Smooth muscle cell (in vitro differentiated cells): ENCODE data around the gene PRUNE2. TPM values are rescaled to one million over a fixed set of nuclear protein-coding genes. Genes with fewer than 3 reads are reported as not detected.

Source experiments
- DNase-seq: peaks from one replicate; lab custom pipeline; 2025; ENCODE audit not compliant: unreplicated experiment; lab: John Stamatoyannopoulos, UW
- H2AFZ ChIP-seq: fragments of 200-600 bp; sonication (generic); 2 replicates; pipeline ENCODE4 v1.6.0; 2016; ENCODE audit warnings: antibody characterized with exemption, low read depth, mild to moderate bottlenecking
- H3F3A ChIP-seq: fragments of 200-600 bp; sonication (generic); 2 replicates; pipeline ENCODE4 v1.6.0; 2017; ENCODE audit warnings: antibody characterized with exemption, low read depth
- H3K27ac ChIP-seq: fragments of 200-600 bp; sonication (generic); 2 replicates; pipeline ENCODE4 v1.5.1; 2016; ENCODE audit warnings: low read depth, mild to moderate bottlenecking
- H3K27me3 ChIP-seq: fragments of 200-600 bp; sonication (generic); 2 replicates; pipeline ENCODE4 v1.6.1; 2016; ENCODE audit warnings: low read depth, mild to moderate bottlenecking
- H3K36me3 ChIP-seq: fragments of 200-600 bp; sonication (generic); 2 replicates; pipeline ENCODE4 v1.5.1; 2016; ENCODE audit warnings: low read depth
- H3K4me1 ChIP-seq: fragments of 200-600 bp; sonication (generic); 2 replicates; pipeline ENCODE4 v1.5.1; 2016; ENCODE audit warnings: low read depth
- H3K4me2 ChIP-seq: fragments of 200-600 bp; sonication (generic); 2 replicates; pipeline ENCODE4 v1.6.0; 2016; ENCODE audit warnings: mild to moderate bottlenecking
- H3K4me3 ChIP-seq: fragments of 200-600 bp; sonication (generic); 2 replicates; pipeline ENCODE4 v1.5.1; 2016; ENCODE audit warnings: mild to moderate bottlenecking
- H3K79me2 ChIP-seq: fragments of 200-600 bp; sonication (generic); 2 replicates; pipeline ENCODE4 v1.6.0; 2016; ENCODE audit warnings: low read depth, mild to moderate bottlenecking
- H3K9ac ChIP-seq: fragments of 200-600 bp; sonication (generic); 2 replicates; pipeline ENCODE4 v1.6.0; 2016; ENCODE audit warnings: low read depth
- H3K9me3 ChIP-seq: fragments of 200-600 bp; sonication (generic); replicated peaks from 2 replicates; pipeline ENCODE4 v1.5.1; 2016; ENCODE audit warnings: low read depth
- H4K20me1 ChIP-seq: fragments of 200-600 bp; sonication (generic); 2 replicates; pipeline ENCODE4 v1.6.0; 2016; ENCODE audit warnings: low read depth
- WGBS: methylation state at CpG from one replicate; pipeline ENCODE4 v1.1.7; 2016; ENCODE audit warnings: low lambda C conversion rate; 5-methylcytosine and 5-hydroxymethylcytosine counted together
- polyA plus RNA-seq: library from polyadenylated mRNA; unstranded; fragments of >200 nt; fragmentation: Nextera tagmentation; extraction: Ambion mirVana; gene quantifications from 2 replicates; pipeline ENCODE4 v1.2.1, GENCODE V29; 2016
- total RNA-seq: library from RNA; depleted of rRNA; stranded (reverse); fragments of >200 nt; gene quantifications from 2 replicates; pipeline ENCODE4 v1.2.3, GENCODE V29; 2014
- TF ChIP-seq, protein P1 (sequence below): fragments of 200-600 bp; sonication (generic); IDR thresholded peaks from 2 replicates; pipeline ENCODE4 v1.5.1; 2017; ENCODE audit warnings: borderline replicate concordance, mild to moderate bottlenecking, antibody characterized with exemption; ENCODE audit not compliant: insufficient read depth, poor library complexity, severe bottlenecking

Gene PRUNE2
- total and polyA plus RNA-seq, 2 experiments from 2014 or later = 0.79 to 1.9 TPM

DNA sequence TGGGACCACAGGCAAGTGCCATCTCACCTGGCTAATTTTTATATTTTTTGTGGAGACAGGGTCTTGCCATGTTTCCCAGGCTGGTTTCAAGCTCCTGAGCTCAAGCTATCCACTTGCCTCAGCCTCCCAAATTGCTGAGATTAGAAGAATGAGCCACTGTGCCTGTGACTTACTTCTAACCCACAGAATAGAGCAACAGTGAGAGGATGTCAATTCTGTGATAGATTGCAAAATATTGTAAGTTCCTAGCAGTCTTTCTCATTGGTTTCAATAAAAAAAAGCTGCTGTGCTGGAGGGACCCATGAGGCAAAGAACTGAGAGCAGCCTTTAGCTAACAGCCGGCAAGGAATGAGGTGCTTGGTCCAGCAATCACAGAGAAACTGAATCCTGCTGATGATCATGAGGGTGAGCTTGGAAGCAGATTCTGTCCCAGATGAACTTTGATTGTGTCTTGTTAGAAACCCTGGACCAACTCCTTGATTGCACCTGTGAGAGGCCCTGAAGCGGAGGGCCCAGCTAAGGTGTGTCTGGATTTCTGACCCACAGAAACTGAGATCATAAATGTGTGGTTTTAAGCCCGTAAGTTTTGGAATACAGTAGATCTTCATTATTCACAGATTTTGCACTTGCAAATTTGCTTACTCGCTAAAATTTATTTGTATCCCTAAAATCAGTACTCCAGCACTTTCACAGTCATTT is 297.2 kb downstream of the PRUNE2 start:
- TF ChIP-seq, protein P1, sequence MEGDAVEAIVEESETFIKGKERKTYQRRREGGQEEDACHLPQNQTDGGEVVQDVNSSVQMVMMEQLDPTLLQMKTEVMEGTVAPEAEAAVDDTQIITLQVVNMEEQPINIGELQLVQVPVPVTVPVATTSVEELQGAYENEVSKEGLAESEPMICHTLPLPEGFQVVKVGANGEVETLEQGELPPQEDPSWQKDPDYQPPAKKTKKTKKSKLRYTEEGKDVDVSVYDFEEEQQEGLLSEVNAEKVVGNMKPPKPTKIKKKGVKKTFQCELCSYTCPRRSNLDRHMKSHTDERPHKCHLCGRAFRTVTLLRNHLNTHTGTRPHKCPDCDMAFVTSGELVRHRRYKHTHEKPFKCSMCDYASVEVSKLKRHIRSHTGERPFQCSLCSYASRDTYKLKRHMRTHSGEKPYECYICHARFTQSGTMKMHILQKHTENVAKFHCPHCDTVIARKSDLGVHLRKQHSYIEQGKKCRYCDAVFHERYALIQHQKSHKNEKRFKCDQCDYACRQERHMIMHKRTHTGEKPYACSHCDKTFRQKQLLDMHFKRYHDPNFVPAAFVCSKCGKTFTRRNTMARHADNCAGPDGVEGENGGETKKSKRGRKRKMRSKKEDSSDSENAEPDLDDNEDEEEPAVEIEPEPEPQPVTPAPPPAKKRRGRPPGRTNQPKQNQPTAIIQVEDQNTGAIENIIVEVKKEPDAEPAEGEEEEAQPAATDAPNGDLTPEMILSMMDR = no peak
- WGBS = 96% methylated on average over 4 of the region's 4 CpGs
- H3K9ac ChIP-seq = no peak overlapping the region

GRCh38 chr9:76607730-76608436 is 298.0 kb downstream of the PRUNE2 start:
- H3K4me2 ChIP-seq = no peak overlapping the region
- no peaks in the 10 kb centered on the region for H3K9me3 ChIP-seq
- no peaks in the 10 kb centered on the region for H4K20me1 ChIP-seq
- TF ChIP-seq, protein P1 = no peak
- H3K36me3 ChIP-seq = no peaks in the 10 kb centered on the region
- no peak overlapping the region for H3K4me3 ChIP-seq
- H3K27ac ChIP-seq = no peak overlapping the region
- H3K4me1 ChIP-seq = no peaks in the 10 kb centered on the region
- no peaks in the 10 kb centered on the region for H3K27me3 ChIP-seq
- 69% methylated on average over 4 of the region's 4 CpGs for WGBS
- H3K79me2 ChIP-seq = no peaks in the 10 kb centered on the region
- no peak overlapping the region for H2AFZ ChIP-seq
- no peak overlapping the region for H3K9ac ChIP-seq
- DNase-seq = no peak
- H3F3A ChIP-seq = no peaks in the 10 kb centered on the region

More for the DNA sequence above, 297.2 kb downstream of the PRUNE2 start:
- H4K20me1 ChIP-seq = no peaks in the 10 kb centered on the region
- H3K36me3 ChIP-seq = no peaks in the 10 kb centered on the region
- H2AFZ ChIP-seq = no peak overlapping the region
- no peak overlapping the region for H3K27ac ChIP-seq
- no peaks in the 10 kb centered on the region for H3K9me3 ChIP-seq
- no peaks in the 10 kb centered on the region for H3K27me3 ChIP-seq
- no peak overlapping the region for H3K4me3 ChIP-seq
- H3F3A ChIP-seq = no peaks in the 10 kb centered on the region
- H3K4me1 ChIP-seq = no peaks in the 10 kb centered on the region
- no peak overlapping the region for H3K4me2 ChIP-seq
- H3K79me2 ChIP-seq = no peaks in the 10 kb centered on the region
- DNase-seq = no peak

GRCh38 chr9:76605321-76605900 is 300.5 kb downstream of the PRUNE2 start:
- Histone ChIP-seq H3K4me1 (no peaks in the 10 kb centered on the region), H2AFZ (no peak overlapping the region), H3K27ac (no peak overlapping the region), H4K20me1 (no peaks in the 10 kb centered on the region), H3K36me3 (no peaks in the 10 kb centered on the region), H3K4me2 (no peak overlapping the region), H3K79me2 (no peaks in the 10 kb centered on the region), H3F3A (no peaks in the 10 kb centered on the region), H3K9ac (no peak overlapping the region), H3K27me3 (no peaks in the 10 kb centered on the region), H3K4me3 (no peak overlapping the region), H3K9me3 (no peaks in the 10 kb centered on the region)
- TF ChIP-seq, protein P1 = no peak
- no peak for DNase-seq
- WGBS = 93% methylated on average over 5 of the region's 5 CpGs
